ENCODE measurements around the gene ZNF608.

ZNF608 gene

GRCh38 chr5:124742521-124742920 lies 3.9 kb downstream of the ZNF608 start:
- TF ChIP-seq CTCF (IDR thresholded peaks at IDR 0.05; ENCODE audit: low read depth, low read length, missing control alignments), result no peak
- peak overlapping the region; percentile 62 for H3K4me3 ChIP-seq (replicated peaks; ENCODE audit: low read depth, low read length)

GRCh38 chr5:124741711-124742496 lies 4.5 kb downstream of the ZNF608 start:
- TF ChIP-seq CTCF (IDR thresholded peaks at IDR 0.05; ENCODE audit: low read depth, low read length, missing control alignments), result no peak
- H3K4me3 ChIP-seq (replicated peaks; ENCODE audit: low read depth, low read length), result peak overlapping the region; percentile 14
- peak; percentile 80 for DNase-seq (ENCODE audit: extremely low read depth, low read depth)

More at GRCh38 chr5:124742521-124742920, 3.9 kb downstream of the ZNF608 start:
- DNase-seq (ENCODE audit: extremely low read depth, low read depth), result no peak

GRCh38 chr5:124740991-124741583 lies 5.4 kb downstream of the ZNF608 start:
- no peak overlapping the region for H3K4me3 ChIP-seq (replicated peaks; ENCODE audit: low read depth, low read length)
- DNase-seq (ENCODE audit: extremely low read depth, low read depth), result peak; percentile 65
- TF ChIP-seq CTCF (IDR thresholded peaks at IDR 0.05; ENCODE audit: low read depth, low read length, missing control alignments), result no peak

GRCh38 chr5:124740071-124740470 lies 6.4 kb downstream of the ZNF608 start:
- no peak overlapping the region for H3K4me3 ChIP-seq (replicated peaks; ENCODE audit: low read depth, low read length)
- DNase-seq (ENCODE audit: extremely low read depth, low read depth), result no peak
- no peak for TF ChIP-seq CTCF (IDR thresholded peaks at IDR 0.05; ENCODE audit: low read depth, low read length, missing control alignments)

GRCh38 chr5:124739634-124740025 lies 6.8 kb downstream of the ZNF608 start:
- DNase-seq (ENCODE audit: extremely low read depth, low read depth), result no peak
- no peak for TF ChIP-seq CTCF (IDR thresholded peaks at IDR 0.05; ENCODE audit: low read depth, low read length, missing control alignments)
- H3K4me3 ChIP-seq (replicated peaks; ENCODE audit: low read depth, low read length), result no peak overlapping the region

- peak; percentile 3 for TF ChIP-seq CTCF (IDR thresholded peaks at IDR 0.05; ENCODE audit: low read depth, low read length, missing control alignments)
- no peak for DNase-seq (ENCODE audit: extremely low read depth, low read depth)
- no peak overlapping the region for H3K4me3 ChIP-seq (replicated peaks; ENCODE audit: low read depth, low read length)
Measured at GRCh38 chr5:124738681-124739633, 7.5 kb downstream of the ZNF608 start.
